ENCODE data around the gene S100P.

DNA sequence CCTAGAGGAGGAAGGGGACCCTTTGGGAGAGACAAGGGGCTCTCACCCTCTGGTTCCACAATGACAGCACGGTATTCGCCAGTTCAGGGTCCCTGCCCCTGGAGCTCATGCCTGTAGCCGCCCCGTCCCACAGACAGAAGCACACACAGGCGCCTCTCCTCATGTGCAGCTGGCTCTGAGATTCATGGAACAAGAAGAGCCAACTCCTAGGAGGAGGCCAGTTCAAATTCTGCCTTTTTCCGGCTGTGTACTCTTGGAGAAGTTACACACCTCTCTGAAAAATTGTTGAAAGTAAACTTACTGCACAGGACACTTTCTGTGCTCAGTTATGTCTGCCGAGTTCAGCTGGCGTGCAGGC is 37.6 kb downstream of the S100P start:
- TF ChIP-seq POLR2A (IDR thresholded peaks at IDR 0.05): no peak
- no peak for TF ChIP-seq CTCF (IDR thresholded peaks at IDR 0.05)

All from ovary (tissue), 3 donors.